BE2C (cell line): Measurements from ENCODE around the gene RTKN.
"Not testable (repeated sequence)": the region's sequence is repeated elsewhere in the genome, so short reads cannot be mapped to it uniquely, and the experiment has no call there.

ENCODE experiments used
- DNase-seq: peaks from one replicate; pipeline ENCODE4 v3.0.0-alpha.2; 2020
- H3K27me3 ChIP-seq: fragments of 250-450 bp; sonication (Bioruptor Pico); 2 replicates; pipeline ENCODE4 v1.5.1; 2020; ENCODE audit warnings: mild to moderate bottlenecking
- H3K36me3 ChIP-seq: fragments of 250-450 bp; sonication (Bioruptor Pico); 2 replicates; pipeline ENCODE4 v1.5.1; 2020; ENCODE audit warnings: mild to moderate bottlenecking
- H3K4me1 ChIP-seq: fragments of 250-450 bp; sonication (Bioruptor Pico); 2 replicates; pipeline ENCODE4 v1.5.1; 2020
- H3K4me3 ChIP-seq: 2 replicates; pipeline ENCODE4 v1.5.1; 2011; ENCODE audit warnings: low read depth, low read length
- H3K9me3 ChIP-seq: fragments of 250-450 bp; sonication (Bioruptor Pico); 2 replicates; pipeline ENCODE4 v1.5.1; 2020
- CTCF ChIP-seq: IDR thresholded peaks from 2 replicates; pipeline ENCODE4 v1.5.1; 2012; ENCODE audit warnings: mild to moderate bottlenecking, low read depth, low read length

The RTKN gene

GRCh38 chr2:74472945-74473258, 31.2 kb upstream of the RTKN start:
- Histone ChIP-seq H3K4me3 (peak overlapping the region; percentile 79), H3K9me3 (no peaks in the 10 kb centered on the region), H3K36me3 (no peaks in the 10 kb centered on the region; the same call in 1 of the 2 replicates), H3K27me3 (no peaks in the 10 kb centered on the region), H3K4me1 (no peaks in the 10 kb centered on the region)
- no peak for TF ChIP-seq CTCF
- no peak for DNase-seq

- H3K4me1 ChIP-seq = no peaks in the 10 kb centered on the region
- no peaks in the 10 kb centered on the region for H3K27me3 ChIP-seq
- no peak for TF ChIP-seq CTCF
- H3K9me3 ChIP-seq = no peaks in the 10 kb centered on the region
- no peaks in the 10 kb centered on the region; the same call in 1 of the 2 replicates for H3K36me3 ChIP-seq
- peak within 1 kb of the TSS; percentile 79 for H3K4me3 ChIP-seq
- peak; percentile 89 for DNase-seq
Observed at GRCh38 chr2:74472086-74472944, 30.6 kb upstream of the RTKN start, which contains the start of gene MRPL53. Gene MRPL53 (minus strand): TSS chr2:74472680. CDS start chr2:74472660, 20 bp downstream.

GRCh38 chr2:74471332-74472065, 29.8 kb upstream of the RTKN start:
- DNase-seq = no peak
- Histone ChIP-seq H3K9me3 (no peaks in the 10 kb centered on the region), H3K4me1 (no peaks in the 10 kb centered on the region), H3K4me3 (peak overlapping the region; percentile 79), H3K36me3 (no peaks in the 10 kb centered on the region; the same call in 1 of the 2 replicates), H3K27me3 (no peaks in the 10 kb centered on the region)
- no peak for TF ChIP-seq CTCF

GRCh38 chr2:74470742-74471141, 29.0 kb upstream of the RTKN start:
- H3K9me3 ChIP-seq, H3K4me3 ChIP-seq, DNase-seq: not testable (repeated sequence)

GRCh38 chr2:74464406-74464805, 22.7 kb upstream of the RTKN start:
- H3K9me3 ChIP-seq = no peaks in the 10 kb centered on the region

More at GRCh38 chr2:74470742-74471141, 29.0 kb upstream of the RTKN start:
- not testable (repeated sequence) for H3K36me3 ChIP-seq, H3K27me3 ChIP-seq, H3K4me1 ChIP-seq

GRCh38 chr2:74462786-74463105, 21.0 kb upstream of the RTKN start:
- no peaks in the 10 kb centered on the region for H3K27me3 ChIP-seq
- H3K36me3 ChIP-seq = no peaks in the 10 kb centered on the region; the same call in 1 of the 2 replicates
- H3K4me3 ChIP-seq = no peak overlapping the region
- TF ChIP-seq CTCF = no peak
- DNase-seq = no peak
- no peaks in the 10 kb centered on the region for H3K9me3 ChIP-seq
- H3K4me1 ChIP-seq = no peaks in the 10 kb centered on the region

More at GRCh38 chr2:74464406-74464805, 22.7 kb upstream of the RTKN start:
- TF ChIP-seq CTCF = no peak
- Histone ChIP-seq H3K27me3 (no peaks in the 10 kb centered on the region), H3K36me3 (no peaks in the 10 kb centered on the region; the same call in 1 of the 2 replicates), H3K4me1 (no peaks in the 10 kb centered on the region), H3K4me3 (peak overlapping the region; percentile 70)
- no peak for DNase-seq
